Astrocyte (in vitro differentiated cells and primary cell): Measurements from ENCODE around the gene DDB1. TPM values are rescaled to one million over a fixed set of nuclear protein-coding genes. Genes with fewer than 3 reads are reported as not detected.
A peak's percentile ranks its signal among the peaks of the same experiment; 100 is the strongest.

Experiments used
- DNase-seq: peaks from one replicate; pipeline ENCODE4 v3.0.0-alpha.2; 2010; ENCODE audit warnings: low read depth
- FAIRE-seq: peaks from 2 replicates; lab custom pipeline; 2011; peaks lifted over from hg19 to GRCh38; lab: Jason Lieb, UNC
- H2AFZ ChIP-seq: 2 replicates; pipeline ENCODE4 v1.6.0; 2012; ENCODE audit warnings: low read depth, low read length, inconsistent platforms
- H3K27ac ChIP-seq: 2 replicates; pipeline ENCODE4 v1.5.1; 2011; ENCODE audit warnings: low read depth, low read length, inconsistent platforms
- H3K27me3 ChIP-seq: 2 replicates; pipeline ENCODE4 v1.6.0; 2011; ENCODE audit warnings: low read length, inconsistent platforms; ENCODE audit not compliant: insufficient read depth
- H3K36me3 ChIP-seq: 2 replicates; pipeline ENCODE4 v1.5.1; 2011; ENCODE audit warnings: low read length, inconsistent platforms; ENCODE audit not compliant: insufficient read depth
- H3K4me1 ChIP-seq: 2 replicates; pipeline ENCODE4 v1.5.1; 2011; ENCODE audit warnings: low read length, inconsistent platforms; ENCODE audit not compliant: insufficient read depth
- H3K4me2 ChIP-seq: 2 replicates; pipeline ENCODE4 v1.6.0; 2012; ENCODE audit warnings: low read length, inconsistent platforms
- H3K4me3 ChIP-seq: 2 replicates; pipeline ENCODE4 v1.5.1; 2011; ENCODE audit warnings: low read depth, mild to moderate bottlenecking, low read length, inconsistent platforms; ENCODE audit not compliant: insufficient read depth
- H3K79me2 ChIP-seq: 2 replicates; pipeline ENCODE4 v1.6.0; 2012; ENCODE audit warnings: mild to moderate bottlenecking, low read length, inconsistent platforms; ENCODE audit not compliant: insufficient read depth
- H3K9ac ChIP-seq: 2 replicates; pipeline ENCODE4 v1.6.0; 2012; ENCODE audit warnings: mild to moderate bottlenecking, low read length, inconsistent platforms
- H3K9me3 ChIP-seq: 2 replicates; pipeline ENCODE4 v1.5.1; 2012; ENCODE audit warnings: low read depth, mild to moderate bottlenecking, low read length, inconsistent platforms; ENCODE audit not compliant: insufficient read depth
- H4K20me1 ChIP-seq: 2 replicates; pipeline ENCODE4 v1.6.0; 2012; ENCODE audit warnings: low read length, inconsistent platforms; ENCODE audit not compliant: insufficient read depth
- H3K27ac Mint-ChIP-seq: one replicate; pipeline ENCODE4 v1.8.0; 2021; ENCODE audit warnings: mild to moderate bottlenecking, mixed read lengths; ENCODE audit not compliant: unreplicated experiment
- H3K27me3 Mint-ChIP-seq: one replicate; pipeline ENCODE4 v1.8.0; 2021; ENCODE audit warnings: low read depth, mixed read lengths; ENCODE audit not compliant: unreplicated experiment
- H3K36me3 Mint-ChIP-seq: one replicate; pipeline ENCODE4 v1.8.0; 2021; ENCODE audit warnings: low read depth, mixed read lengths; ENCODE audit not compliant: unreplicated experiment
- H3K4me1 Mint-ChIP-seq: one replicate; pipeline ENCODE4 v1.8.0; 2021; ENCODE audit warnings: low read depth, mixed read lengths; ENCODE audit not compliant: unreplicated experiment
- H3K4me3 Mint-ChIP-seq: one replicate; pipeline ENCODE4 v1.8.0; 2021; ENCODE audit warnings: mild to moderate bottlenecking, moderate library complexity, mixed read lengths; ENCODE audit not compliant: unreplicated experiment
- H3K9me3 Mint-ChIP-seq: one replicate; pipeline ENCODE4 v1.8.0; 2021; ENCODE audit warnings: mild to moderate bottlenecking, mixed read lengths; ENCODE audit not compliant: unreplicated experiment
- EZH2 ChIP-seq: IDR thresholded peaks from 2 replicates; pipeline ENCODE4 v1.6.1; 2012; ENCODE audit warnings: mild to moderate bottlenecking, low read length, inconsistent platforms; ENCODE audit not compliant: insufficient read depth
- total RNA-seq: library from RNA; stranded (reverse); gene quantifications from 2 replicates; pipeline ENCODE4 v1.2.1, GENCODE V29; 2021
- TF ChIP-seq, protein P1 (sequence below): IDR thresholded peaks from 2 replicates; pipeline ENCODE4 v1.5.1; 2011; ENCODE audit warnings: low read depth, mild to moderate bottlenecking, inconsistent platforms, low read length, moderate library complexity; ENCODE audit not compliant: insufficient read depth

The DDB1 gene
- total RNA-seq, 1 donor from 2014 or later: 251 TPM

DNA sequence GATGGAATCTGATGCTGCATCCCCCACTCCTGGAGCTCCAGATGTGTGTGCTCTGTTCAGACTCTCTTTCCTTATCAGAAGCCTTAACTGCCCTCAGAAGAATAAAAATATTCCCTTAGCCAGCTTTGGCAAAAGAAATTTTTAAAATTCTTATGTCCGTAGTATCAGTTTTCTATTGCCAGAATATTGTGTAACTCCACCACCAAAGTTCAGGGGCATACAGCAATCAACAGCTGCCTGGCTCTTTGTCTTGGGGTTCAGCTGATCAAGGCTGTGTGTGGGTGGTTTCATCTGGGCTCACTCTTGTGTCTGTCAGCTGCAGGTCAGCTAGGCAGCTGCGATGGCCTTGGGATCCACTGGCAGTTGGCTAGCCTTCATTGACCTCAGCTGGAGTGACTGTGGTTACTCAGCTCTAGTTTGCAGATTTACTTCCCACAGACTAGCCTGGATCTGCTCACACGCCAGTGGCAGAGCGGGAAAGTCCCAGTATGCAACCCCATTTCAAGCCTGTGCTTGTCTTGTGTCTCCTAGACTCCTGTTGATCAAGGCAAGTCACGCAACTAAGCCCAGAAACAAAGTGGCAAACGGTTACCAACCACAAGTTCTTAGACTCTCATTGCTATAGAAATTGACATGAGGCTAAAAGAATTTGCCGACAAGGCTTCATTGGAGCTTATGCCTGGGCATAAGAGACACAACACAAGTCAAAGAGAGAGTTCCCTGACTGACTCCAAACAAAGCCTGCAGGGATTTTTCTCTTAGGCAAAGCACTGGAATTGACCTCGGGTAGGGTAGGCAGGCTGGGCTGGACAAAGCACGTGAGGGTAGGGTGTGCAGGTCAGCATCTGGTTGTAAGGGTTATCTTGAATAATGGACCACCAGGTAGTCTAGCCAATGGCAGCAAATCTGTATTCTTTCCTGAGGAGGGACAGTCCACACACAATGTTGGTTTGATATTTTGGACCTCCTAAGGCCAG lies 36.8 kb upstream of the DDB1 start:
- DNase-seq: peak; percentile 97
- H3K36me3 Mint-ChIP-seq: peaks cover 32% of the 10 kb centered on the region
- FAIRE-seq: no peak

DNA sequence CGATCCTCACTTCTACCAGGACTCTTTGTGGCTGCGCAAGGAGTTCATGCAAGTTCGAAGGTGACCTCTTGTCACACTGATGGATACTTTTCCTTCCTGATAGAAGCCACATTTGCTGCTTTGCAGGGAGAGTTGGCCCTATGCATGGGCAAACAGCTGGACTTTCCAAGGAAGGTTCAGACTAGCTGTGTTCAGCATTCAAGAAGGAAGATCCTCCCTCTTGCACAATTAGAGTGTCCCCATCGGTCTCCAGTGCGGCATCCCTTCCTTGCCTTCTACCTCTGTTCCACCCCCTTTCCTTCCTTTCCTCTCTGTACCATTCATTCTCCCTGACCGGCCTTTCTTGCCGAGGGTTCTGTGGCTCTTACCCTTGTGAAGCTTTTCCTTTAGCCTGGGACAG lies 35.7 kb upstream of the DDB1 start:
- Histone ChIP-seq H3K79me2 (peaks cover 9% of the 10 kb centered on the region), H3K27ac (peak overlapping the region; percentile 73), H3K36me3 (peaks cover 38% of the 10 kb centered on the region), H4K20me1 (no peaks in the 10 kb centered on the region), H3K4me2 (no peak overlapping the region), H3K9me3 (peaks cover 2% of the 10 kb centered on the region), H3K27me3 (no peaks in the 10 kb centered on the region), H3K9ac (no peak overlapping the region), H3K4me3 (no peak overlapping the region), H3K4me1 (peaks cover 20% of the 10 kb centered on the region), H2AFZ (no peak overlapping the region)
- no peak for TF ChIP-seq EZH2
- TF ChIP-seq, protein P1, sequence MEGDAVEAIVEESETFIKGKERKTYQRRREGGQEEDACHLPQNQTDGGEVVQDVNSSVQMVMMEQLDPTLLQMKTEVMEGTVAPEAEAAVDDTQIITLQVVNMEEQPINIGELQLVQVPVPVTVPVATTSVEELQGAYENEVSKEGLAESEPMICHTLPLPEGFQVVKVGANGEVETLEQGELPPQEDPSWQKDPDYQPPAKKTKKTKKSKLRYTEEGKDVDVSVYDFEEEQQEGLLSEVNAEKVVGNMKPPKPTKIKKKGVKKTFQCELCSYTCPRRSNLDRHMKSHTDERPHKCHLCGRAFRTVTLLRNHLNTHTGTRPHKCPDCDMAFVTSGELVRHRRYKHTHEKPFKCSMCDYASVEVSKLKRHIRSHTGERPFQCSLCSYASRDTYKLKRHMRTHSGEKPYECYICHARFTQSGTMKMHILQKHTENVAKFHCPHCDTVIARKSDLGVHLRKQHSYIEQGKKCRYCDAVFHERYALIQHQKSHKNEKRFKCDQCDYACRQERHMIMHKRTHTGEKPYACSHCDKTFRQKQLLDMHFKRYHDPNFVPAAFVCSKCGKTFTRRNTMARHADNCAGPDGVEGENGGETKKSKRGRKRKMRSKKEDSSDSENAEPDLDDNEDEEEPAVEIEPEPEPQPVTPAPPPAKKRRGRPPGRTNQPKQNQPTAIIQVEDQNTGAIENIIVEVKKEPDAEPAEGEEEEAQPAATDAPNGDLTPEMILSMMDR: no peak
- H3K27ac Mint-ChIP-seq: no peak overlapping the region
- no peaks in the 10 kb centered on the region for H3K27me3 Mint-ChIP-seq
- DNase-seq: no peak
- H3K4me3 Mint-ChIP-seq: no peak overlapping the region
- H3K36me3 Mint-ChIP-seq: peaks cover 36% of the 10 kb centered on the region
- peaks cover 7% of the 10 kb centered on the region for H3K9me3 Mint-ChIP-seq
- no peak for FAIRE-seq
- H3K4me1 Mint-ChIP-seq: peaks cover 22% of the 10 kb centered on the region

More for the DNA sequence above, 36.8 kb upstream of the DDB1 start:
- Mint-ChIP-seq H3K4me3 (peak overlapping the region; percentile 31), H3K27ac (peak overlapping the region; percentile 75), H3K4me1 (peaks cover 22% of the 10 kb centered on the region), H3K9me3 (peaks cover 7% of the 10 kb centered on the region), H3K27me3 (no peaks in the 10 kb centered on the region)
- H3K27me3 ChIP-seq: no peaks in the 10 kb centered on the region
- TF ChIP-seq, protein P1: no peak
- TF ChIP-seq EZH2: no peak
- peaks cover 32% of the 10 kb centered on the region for H3K36me3 ChIP-seq
- no peak overlapping the region for H3K4me2 ChIP-seq
- no peak overlapping the region for H2AFZ ChIP-seq
- H3K9me3 ChIP-seq: peaks cover 2% of the 10 kb centered on the region
- no peaks in the 10 kb centered on the region for H4K20me1 ChIP-seq
- no peak overlapping the region for H3K4me3 ChIP-seq
- H3K79me2 ChIP-seq: no peaks in the 10 kb centered on the region
- H3K27ac ChIP-seq: peak overlapping the region; percentile 73
- peaks cover 20% of the 10 kb centered on the region for H3K4me1 ChIP-seq
- peak overlapping the region; percentile 57 for H3K9ac ChIP-seq
